ENCODE measurements around the gene AKR1B15.
"Not testable (repeated sequence)": the region's sequence is repeated elsewhere in the genome, so short reads cannot be mapped to it uniquely, and the experiment has no call there.

Gene AKR1B15

GRCh38 chr7:134532180-134532953, 16.5 kb upstream of the AKR1B15 start:
- no peak for DNase-seq (ENCODE audit: low read depth in 2 of 3, low spot score in 1 of 3)

- no peak for DNase-seq (ENCODE audit: low read depth in 2 of 3, low spot score in 1 of 3)
Measured at GRCh38 chr7:134532954-134533218, 16.0 kb upstream of the AKR1B15 start.

GRCh38 chr7:134533288-134533771, 15.6 kb upstream of the AKR1B15 start:
- DNase-seq (ENCODE audit: low read depth in 2 of 3, low spot score in 1 of 3): no peak

- no peak for DNase-seq (ENCODE audit: low read depth in 2 of 3, low spot score in 1 of 3)
Measured at GRCh38 chr7:134534633-134535032, 14.3 kb upstream of the AKR1B15 start.

GRCh38 chr7:134535272-134535918, 13.5 kb upstream of the AKR1B15 start:
- no peak for DNase-seq (ENCODE audit: low read depth in 2 of 3, low spot score in 1 of 3)

GRCh38 chr7:134535919-134536299, 13.0 kb upstream of the AKR1B15 start:
- DNase-seq (ENCODE audit: low read depth in 2 of 3, low spot score in 1 of 3): no peak

- not testable (repeated sequence) for DNase-seq (ENCODE audit: low read depth in 2 of 3, low spot score in 1 of 3)
Measured at GRCh38 chr7:134536558-134536957, 12.4 kb upstream of the AKR1B15 start.

- DNase-seq (ENCODE audit: low read depth in 2 of 3, low spot score in 1 of 3): not testable (repeated sequence)
Measured at GRCh38 chr7:134537273-134537781, 11.6 kb upstream of the AKR1B15 start.

- no peak for DNase-seq (ENCODE audit: low read depth in 2 of 3, low spot score in 1 of 3)
Measured at GRCh38 chr7:134539380-134540004, 9.4 kb upstream of the AKR1B15 start.

- DNase-seq (ENCODE audit: low read depth in 2 of 3, low spot score in 1 of 3): not testable (repeated sequence)
Measured at GRCh38 chr7:134541501-134542194, 7.3 kb upstream of the AKR1B15 start.

- no peak for DNase-seq (ENCODE audit: low read depth in 2 of 3, low spot score in 1 of 3)
Measured at GRCh38 chr7:134542195-134542771, 6.6 kb upstream of the AKR1B15 start.

- no peak for DNase-seq (ENCODE audit: low read depth in 2 of 3, low spot score in 1 of 3)
Measured at GRCh38 chr7:134545380-134545779, 3.5 kb upstream of the AKR1B15 start.

GRCh38 chr7:134545918-134546317, 3.0 kb upstream of the AKR1B15 start:
- DNase-seq (ENCODE audit: low read depth in 2 of 3, low spot score in 1 of 3): no peak

GRCh38 chr7:134546955-134547354, 2.0 kb upstream of the AKR1B15 start:
- no peak for DNase-seq (ENCODE audit: low read depth in 2 of 3, low spot score in 1 of 3)

GRCh38 chr7:134547397-134548054, 1.4 kb upstream of the AKR1B15 start:
- peak; percentile 31 to 67 (median 57) for DNase-seq (ENCODE audit: low read depth in 2 of 3, low spot score in 1 of 3)

- no peak for DNase-seq (ENCODE audit: low read depth in 2 of 3, low spot score in 1 of 3)
Measured at GRCh38 chr7:134549366-134549765, 456 bp downstream of the AKR1B15 start.

- no peak for DNase-seq (ENCODE audit: low read depth in 2 of 3, low spot score in 1 of 3)
Measured at GRCh38 chr7:134552105-134552504, 3.2 kb downstream of the AKR1B15 start.

- no peak for DNase-seq (ENCODE audit: low read depth in 2 of 3, low spot score in 1 of 3)
Measured at GRCh38 chr7:134553976-134554375, 5.1 kb downstream of the AKR1B15 start.

GRCh38 chr7:134554417-134554966, 5.6 kb downstream of the AKR1B15 start:
- DNase-seq (ENCODE audit: low read depth in 2 of 3, low spot score in 1 of 3): no peak

- no peak for DNase-seq (ENCODE audit: low read depth in 2 of 3, low spot score in 1 of 3)
Measured at GRCh38 chr7:134557391-134557790, 8.5 kb downstream of the AKR1B15 start.
